HK-2 (cell line): Measurements from ENCODE around the gene ENPP3.
A peak's percentile ranks its signal among the peaks of the same experiment; 100 is the strongest.

Experiments
- DNase-seq: peaks from one replicate; pipeline ENCODE4 v3.0.0-alpha.2; 2018; ENCODE audit not compliant: unreplicated experiment

ENPP3 gene

DNA sequence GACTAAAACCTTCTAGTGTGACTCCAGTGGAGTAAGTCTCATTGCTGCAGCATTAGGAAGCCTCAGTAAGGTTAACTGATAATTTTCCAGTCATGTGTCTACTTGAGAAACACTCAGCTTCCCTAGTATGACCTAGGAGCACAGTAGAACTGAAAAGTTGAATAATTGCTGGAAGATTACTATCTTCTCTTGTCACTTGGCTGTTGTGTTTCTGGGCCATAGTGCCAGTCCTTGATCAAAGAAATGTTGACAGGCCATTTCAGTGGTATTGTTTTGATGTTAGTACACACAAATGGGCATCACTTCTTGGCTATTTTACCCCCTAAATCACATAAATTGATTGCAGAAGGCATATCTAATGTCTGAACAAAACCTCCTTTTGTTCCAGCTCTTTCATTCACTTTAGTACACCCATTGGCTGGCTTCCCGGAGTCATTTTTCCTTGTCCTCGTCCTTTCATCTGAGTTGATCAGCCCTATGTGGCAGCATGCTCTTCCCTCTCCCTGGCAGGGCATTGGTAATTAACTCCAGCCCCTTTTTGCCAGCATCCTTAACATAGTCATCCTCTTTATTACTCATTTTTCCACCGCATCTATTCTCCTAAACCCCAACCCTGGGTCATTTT lies 6.0 kb downstream of the ENPP3 start:
- DNase-seq: no peak

DNA sequence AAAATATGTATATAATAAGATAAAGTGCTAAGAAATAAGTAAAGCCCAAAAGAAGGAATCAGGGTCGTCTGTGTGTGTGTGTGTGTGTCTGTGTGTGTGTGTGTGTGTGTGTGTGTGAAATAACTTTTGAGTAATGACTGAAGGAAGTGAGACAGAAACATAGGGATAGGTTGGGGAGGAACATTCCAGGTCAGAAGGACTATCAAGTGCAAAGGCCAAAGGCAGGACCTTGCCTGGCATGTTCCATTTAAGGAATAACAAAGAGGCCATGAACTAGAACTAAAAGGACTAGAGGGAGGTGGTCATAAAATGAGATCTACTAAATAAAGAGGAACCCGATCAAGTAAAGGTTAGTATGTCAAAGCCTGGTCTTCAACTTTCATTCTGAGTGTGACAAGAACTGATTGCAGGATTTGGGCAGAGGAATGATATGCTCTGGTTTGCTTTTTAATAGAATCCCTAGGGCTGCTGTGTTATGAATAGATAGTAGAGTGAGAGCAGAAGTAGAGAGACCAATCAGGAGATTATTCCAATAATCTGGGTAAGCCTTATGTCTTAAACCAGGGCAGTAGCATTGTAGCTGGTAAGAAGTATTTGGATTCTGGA lies 6.9 kb downstream of the ENPP3 start:
- DNase-seq: no peak

DNA sequence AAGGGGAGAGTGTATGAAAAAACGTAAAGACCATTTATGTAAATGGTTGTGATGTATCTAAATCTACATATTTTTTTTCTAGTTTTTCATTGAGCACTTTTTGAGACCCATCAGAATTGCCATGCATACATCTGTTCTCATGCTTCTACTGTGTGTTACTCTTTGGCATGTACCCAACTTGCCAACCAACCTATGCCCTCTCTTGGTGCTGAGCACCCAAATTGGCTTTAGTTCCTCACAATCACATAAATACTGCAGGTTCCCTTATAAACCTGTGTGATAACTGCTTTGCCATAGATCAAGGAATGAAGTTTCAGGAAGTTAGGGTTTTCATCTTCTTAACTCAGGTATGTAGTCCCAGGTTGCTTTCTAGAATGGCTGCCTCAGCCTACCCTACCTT lies 7.8 kb downstream of the ENPP3 start:
- no peak for DNase-seq

DNA sequence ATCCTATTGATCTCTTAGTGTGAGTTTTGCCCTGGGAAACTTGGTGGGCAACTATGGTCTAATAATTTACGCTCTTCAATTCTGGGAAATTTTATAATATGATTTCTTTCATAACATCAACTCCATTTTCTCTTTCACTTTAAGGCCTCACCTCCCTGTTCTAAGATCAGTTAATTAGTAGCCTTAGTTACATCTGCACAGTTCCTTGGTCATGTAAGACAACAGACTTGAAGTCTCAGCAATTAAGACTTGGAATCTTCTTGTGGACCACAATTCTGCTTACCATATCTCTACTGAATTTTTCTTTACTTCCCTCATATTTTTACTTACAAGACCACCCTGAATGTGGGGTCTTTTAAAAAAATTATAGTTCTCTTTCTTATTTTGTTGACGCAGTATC lies 8.7 kb downstream of the ENPP3 start:
- no peak for DNase-seq

DNA sequence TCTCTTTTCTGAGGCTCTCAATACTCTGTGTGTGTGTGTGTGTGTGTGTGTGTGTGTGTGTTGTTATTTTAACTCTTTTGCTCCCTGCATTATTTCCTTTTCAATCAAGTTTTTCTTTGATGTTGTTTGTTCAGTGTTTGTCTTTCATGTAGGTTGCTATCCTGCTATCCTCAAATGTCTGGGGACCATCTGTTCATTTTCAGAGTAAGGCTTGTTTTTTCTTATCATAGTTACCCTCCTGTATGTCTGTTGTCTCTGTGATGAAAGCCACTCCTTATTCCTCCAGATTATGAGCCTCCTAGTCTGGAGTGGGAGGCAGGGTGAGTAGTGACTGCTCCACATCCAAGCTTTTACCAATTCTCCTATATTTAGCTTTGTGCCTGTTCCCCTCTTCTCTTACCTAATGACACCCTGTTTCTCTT lies 9.2 kb downstream of the ENPP3 start:
- DNase-seq: no peak

DNA sequence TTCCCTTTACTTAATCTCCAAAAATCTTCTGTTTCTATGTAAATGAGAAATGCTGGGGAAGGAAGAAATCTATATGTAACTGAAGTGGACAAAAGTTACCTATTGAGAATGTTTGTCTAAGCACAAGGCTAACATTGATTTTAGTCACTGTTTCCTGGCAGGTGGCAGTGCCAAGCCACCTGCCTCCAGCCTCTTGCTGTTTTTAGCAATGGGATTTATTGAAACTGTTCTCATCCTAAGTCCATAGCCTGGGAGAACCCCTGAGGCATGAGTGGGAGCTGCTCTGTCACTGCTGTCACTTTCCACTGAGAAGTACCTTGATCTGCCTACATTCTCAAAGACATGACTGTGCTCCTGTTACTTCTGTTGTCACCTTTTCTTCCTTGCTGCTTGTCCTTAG lies 14.7 kb downstream of the ENPP3 start:
- no peak for DNase-seq

DNA sequence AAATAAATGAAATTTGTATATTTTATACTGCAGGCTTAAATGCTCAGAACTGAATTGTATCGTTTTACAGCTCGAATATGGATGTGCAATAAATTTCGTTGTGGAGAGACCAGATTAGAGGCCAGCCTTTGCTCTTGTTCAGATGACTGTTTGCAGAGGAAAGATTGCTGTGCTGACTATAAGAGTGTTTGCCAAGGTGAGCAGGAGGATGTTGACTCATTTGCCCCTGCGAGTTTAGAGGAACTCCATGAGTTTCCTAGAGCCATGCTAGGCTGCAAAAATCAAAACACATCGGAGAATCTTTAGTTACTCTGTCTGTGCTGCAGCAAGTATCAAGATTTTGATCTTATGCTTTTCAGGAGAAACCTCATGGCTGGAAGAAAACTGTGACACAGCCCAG lies 15.4 kb downstream of the ENPP3 start:
- no peak for DNase-seq

DNA sequence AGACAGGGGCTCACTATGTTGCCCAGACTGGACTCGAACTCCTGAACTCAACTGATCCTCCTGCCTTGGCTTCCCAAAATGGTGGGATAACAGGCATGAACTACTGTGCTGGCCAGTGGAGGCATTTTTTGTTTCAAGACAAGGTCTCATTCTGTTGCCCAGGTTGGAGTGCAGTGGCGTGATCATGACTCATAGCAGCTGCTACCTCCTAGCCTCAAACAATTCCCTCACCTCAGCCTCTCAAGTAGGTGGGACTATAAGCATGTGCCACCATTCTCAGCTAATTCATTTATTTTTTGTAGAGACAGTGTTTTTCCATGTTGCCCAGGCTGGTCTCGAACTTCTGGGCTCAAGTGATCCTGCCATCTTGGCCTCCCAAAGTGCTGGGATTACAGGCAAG lies 17.2 kb downstream of the ENPP3 start:
- DNase-seq: no peak

DNA sequence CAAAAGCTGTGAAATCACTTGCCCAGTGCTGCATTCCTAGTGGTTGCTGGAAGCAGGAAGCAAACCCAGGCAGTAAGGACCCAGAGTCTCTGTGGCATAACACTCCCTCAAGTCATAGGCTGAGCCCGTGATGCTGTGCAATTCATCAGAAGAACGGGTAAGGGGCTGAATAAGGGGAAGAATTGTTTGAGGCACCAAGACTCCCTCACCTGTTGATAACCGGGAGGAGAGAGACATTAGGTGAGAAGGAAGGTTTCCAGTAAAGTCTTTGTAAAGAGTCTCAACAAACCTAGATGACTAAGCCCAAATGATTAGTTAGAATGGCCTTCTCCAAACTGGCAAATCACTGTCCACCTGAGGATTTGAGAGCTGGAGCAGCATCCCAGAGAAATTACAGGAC lies 18.3 kb downstream of the ENPP3 start:
- DNase-seq: no peak

DNA sequence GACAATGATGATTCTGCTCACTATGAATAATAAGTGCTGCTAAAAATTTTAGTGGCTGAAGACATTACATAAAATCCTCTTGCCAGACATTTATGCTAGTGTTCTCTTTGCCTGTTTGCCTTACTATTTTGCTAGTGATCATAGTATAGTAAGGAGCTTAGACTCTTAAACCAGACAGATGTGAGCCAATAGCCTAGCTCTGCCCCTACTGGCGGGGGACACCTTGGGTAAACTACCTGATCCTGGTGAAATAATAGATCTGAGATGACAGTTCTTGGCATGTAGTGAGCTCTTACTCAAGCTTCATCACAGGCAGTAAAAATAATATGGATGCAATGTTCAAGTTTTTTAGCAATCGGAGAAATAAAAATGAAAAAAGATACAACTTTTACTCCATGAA lies 18.8 kb downstream of the ENPP3 start:
- DNase-seq: no peak

DNA sequence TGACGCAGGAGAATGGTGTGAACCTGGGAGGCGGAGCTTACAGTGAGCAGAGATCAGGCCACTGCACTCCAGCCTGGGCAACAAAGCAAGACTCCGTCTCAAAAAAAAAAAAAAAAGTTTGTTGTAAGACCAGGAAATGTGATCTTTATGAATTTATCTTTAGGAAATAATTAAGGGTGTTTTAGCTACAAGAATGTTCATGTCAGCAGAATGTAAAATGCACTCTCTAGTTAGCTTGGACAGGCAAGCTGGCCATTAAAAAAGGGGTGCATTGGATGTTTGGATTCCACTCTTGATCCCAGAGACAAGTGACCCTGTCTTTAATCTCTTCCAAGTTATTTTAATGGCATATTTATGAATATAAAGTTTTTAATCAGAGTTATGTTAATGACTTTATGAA lies 19.6 kb downstream of the ENPP3 start:
- DNase-seq: no peak

DNA sequence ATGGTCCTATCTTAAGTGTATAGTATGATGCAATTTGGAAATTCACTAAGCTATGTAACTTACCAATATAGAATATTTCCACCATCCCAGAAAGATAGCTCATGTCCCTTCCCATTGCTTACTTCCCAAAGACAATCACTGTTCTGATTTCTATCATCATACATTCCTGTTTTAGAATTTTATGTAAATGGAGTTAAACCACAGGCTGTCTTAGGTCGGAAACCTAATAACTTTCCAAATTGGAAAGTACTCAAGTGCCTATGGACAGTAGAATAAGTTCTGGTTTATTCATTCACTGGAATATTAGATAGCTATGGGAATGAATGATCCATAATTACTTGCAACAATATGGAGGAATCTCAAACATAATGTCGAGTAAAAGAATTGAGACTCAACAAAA lies 20.1 kb downstream of the ENPP3 start:
- DNase-seq: no peak

DNA sequence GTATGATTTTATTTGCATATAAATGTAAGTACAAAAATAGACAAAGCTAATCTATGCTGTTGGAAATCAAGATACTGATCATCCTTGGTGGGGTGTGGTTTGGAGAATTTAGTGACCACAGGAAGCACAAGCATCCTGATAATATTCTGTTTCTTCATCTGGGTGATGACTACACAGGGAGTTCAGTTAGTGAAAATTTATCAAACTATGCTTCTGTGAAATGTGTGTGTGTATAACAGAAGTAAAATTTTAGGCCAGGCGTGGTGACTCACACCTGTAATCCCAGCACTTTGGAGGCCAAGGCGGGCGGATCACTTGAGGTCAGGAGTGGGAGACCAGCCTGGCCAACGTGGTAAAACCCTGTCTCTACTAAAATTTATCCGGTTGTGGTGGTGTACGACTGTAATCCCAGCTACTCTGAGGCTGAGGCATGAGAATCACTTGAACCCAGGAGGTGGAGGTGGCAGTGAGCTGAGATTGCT lies 20.6 kb downstream of the ENPP3 start:
- no peak for DNase-seq

DNA sequence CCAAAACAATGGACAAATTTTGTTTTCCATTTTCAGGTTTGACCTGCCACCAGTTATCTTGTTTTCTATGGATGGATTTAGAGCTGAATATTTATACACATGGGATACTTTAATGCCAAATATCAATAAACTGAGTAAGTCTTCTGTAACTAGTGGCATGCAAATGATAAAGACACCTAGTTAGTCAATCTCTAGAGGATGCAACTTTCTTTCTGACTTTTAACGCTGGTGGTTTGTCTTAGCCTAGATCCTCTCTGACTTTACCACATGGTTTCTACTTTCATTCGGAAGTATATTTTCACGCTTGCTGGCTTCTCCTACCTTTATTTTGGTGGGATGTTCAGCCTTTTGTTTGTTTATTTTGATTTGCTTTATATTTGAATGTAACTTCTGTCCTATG lies 21.2 kb downstream of the ENPP3 start:
- no peak for DNase-seq

DNA sequence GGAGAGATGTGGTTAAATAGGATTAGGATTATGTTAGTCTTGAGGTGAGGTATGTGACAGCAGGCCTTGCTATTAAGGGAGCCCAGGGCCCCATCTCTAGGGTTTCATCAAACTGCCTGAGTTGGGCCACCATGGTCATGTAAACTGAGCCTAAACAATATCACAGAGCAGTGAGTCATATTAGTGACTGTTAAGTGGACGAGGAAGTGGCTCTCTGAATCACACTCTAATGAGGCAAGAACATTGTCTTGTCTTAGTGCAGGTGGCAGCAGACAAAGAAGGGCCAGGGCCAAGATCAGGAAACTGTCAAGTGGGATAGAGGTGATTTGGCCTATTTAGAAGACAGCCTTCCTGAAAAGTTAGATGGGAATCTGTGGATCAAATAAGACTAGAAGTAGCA lies 23.1 kb downstream of the ENPP3 start:
- DNase-seq: peak; percentile 19

DNA sequence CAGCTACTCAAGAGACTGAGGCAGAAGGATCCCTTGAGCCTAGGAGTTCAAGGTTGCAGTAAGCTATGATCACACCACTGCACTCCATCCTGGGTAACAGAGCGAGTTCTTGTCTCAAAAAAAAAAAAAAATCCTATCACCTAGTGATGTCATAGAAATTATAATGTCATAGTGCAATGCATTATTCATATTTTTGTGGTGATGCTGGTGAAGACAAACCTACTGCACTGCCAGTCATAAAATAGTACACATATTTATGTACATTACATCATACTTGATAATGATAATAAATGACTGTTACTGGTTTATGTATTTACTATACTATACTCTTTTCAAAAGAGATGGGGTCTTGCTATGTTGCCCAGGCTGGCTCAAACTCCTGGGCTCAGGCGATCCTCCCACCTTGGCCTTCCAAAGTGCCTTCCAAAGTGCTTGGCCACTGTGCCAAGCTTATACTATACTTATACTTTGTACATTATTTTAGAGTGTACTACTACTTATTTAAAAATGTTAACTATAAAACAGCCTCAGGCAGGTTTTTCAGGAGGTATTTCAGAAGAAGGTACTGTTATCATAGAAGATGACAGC lies 26.6 kb downstream of the ENPP3 start:
- no peak for DNase-seq

DNA sequence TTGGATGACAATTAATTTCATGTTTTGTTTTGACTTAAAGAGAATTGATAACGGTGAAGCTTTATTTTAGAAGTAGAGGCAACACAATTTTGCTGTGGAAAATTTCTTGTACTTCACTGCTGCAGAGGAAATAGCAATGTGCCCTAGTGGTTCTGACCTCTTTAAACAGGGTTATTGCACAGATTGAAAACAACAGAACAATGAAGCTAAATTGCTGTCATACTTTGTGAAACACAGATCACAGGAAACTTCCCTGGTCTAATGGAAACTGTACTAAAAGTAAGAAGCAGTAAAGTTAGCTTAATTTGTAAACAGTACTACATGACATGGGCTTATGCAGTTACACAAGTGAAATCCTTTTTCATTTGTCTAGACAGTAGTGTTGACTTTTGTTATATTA lies 32.8 kb downstream of the ENPP3 start:
- DNase-seq: no peak

DNA sequence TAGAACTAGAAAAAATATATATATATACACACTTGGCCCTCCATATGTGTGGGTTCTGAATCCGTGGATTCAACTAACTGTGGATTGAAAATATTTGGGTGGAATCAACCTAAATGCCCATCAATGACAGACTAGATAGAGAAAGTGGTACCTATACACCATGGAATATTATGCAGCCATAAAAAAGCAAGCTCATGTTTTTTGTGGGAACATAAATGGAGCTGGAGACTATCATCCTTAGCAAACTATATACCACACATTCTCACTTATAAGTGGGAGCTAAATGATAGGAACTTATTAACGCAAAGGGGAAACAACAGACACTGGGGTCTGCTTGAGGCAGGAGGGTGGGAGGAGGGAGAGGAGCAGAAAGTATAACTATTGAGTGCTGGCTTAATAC lies 36.1 kb downstream of the ENPP3 start:
- DNase-seq: no peak

DNA sequence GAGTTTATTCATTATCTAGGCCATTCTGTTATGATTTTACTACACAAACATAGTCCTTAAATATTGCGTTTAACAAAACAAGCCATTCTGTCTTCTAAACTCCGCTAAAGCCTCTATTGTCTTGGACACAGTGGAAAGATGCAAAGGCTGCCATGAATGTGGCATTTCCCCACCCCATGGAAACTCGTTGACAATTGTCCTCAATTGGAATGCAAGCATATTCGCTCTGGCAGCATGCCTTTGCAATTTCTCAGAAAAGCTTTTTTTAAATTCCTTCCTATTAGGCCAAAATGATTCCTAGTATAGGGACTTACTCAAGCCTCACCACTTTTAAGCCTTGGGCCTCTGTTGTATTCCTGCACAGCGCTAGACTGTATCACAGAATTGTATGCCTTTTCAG lies 41.3 kb downstream of the ENPP3 start:
- no peak for DNase-seq

DNA sequence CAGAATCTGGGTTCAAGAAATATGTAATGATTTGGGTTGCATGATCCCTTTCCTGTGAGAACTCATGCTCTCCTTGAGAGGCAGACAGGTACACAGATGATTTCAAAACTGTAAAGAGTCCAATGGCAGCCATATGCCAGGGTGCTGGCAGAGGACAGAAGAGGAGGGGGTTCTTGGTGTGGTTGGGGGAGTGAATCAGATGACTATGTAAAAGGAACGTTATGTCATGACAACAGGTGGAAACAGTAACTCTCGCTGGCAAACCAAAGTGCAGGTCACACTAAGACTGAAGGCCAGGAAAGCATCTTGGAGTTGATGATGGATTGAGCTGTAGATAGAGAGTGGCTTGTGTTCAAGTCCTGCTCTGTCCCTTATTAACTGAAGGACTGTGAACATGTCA lies 43.8 kb downstream of the ENPP3 start:
- DNase-seq: no peak

DNA sequence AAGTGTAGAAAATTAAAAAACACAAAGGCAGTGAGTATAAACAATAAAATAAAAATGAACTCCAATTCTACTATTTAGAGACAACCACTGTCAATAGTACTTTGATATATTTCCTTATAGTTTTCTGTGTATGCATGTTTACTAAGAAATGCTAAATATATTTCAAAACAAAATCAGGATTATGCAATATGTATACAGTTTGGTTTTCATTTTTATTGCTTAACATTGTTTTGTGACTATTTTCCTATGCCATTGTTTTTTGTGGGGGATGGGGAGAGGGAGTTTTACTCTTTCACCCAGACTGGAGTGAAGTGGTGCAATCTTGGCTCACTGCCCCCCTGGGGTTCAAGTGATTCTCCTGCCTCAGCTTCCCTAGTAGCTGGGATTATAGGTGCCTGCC lies 44.5 kb downstream of the ENPP3 start:
- no peak for DNase-seq

DNA sequence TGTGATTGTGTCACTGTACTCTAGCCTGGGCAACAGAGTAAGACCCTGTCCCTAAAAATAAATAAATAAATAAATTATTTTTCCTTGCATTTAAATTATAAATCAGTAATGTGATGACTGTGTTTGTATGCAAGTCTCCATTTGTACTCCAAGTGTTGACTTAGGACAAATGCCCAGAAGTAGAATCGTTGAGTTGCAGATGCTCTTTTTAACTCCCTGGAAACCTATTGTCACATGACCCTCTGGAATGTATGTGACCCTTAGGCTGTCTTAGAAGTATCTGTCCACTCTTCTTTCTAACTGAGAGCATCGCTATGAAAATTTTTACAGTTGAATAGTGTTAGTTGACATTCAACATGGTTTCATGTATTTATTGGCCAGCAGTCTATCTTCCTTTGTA lies 45.3 kb downstream of the ENPP3 start:
- DNase-seq: no peak

DNA sequence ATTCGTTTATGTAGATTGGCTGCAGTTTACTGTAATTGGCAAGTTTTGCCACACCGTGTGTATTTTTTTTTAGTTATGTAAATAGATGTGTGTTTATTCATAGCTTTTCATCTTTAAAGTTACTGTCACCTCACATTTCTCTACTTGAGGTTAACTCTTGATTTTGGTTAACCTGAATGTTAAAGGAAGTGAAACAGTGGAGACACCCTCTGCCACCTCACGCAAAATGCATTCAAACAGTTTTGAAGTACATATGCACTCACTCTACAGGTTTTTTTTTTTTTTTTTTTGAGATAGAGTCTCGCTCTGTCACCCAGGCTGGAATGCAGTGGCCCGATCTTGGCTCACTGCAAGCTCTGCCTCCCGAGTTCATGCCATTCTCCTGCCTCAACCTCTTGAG lies 46.4 kb downstream of the ENPP3 start:
- DNase-seq: no peak
